ENCODE data around the gene TOPAZ1.

Gene TOPAZ1

DNA sequence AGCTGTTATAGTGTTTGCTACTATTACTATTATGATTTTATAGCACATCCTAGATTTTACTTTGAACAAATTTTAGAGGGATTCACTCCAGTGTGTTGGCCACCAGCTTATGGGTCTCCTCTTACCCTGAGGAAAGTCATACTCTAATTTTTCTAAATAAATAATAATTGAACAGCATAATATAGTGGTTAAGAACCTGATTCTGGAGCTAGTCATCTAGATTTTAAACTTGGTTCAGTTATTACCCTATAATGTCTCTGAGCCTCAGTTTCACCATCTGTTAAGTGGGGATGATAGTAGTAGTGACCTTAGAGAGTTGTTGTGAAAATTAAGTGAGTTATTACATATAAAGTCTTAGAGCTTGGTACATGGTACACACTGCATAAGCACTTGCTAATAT lies 30.7 kb upstream of the TOPAZ1 start:
- DNase-seq (ENCODE audit: low read depth in 2 of 2): no peak
- TF ChIP-seq, protein P1, sequence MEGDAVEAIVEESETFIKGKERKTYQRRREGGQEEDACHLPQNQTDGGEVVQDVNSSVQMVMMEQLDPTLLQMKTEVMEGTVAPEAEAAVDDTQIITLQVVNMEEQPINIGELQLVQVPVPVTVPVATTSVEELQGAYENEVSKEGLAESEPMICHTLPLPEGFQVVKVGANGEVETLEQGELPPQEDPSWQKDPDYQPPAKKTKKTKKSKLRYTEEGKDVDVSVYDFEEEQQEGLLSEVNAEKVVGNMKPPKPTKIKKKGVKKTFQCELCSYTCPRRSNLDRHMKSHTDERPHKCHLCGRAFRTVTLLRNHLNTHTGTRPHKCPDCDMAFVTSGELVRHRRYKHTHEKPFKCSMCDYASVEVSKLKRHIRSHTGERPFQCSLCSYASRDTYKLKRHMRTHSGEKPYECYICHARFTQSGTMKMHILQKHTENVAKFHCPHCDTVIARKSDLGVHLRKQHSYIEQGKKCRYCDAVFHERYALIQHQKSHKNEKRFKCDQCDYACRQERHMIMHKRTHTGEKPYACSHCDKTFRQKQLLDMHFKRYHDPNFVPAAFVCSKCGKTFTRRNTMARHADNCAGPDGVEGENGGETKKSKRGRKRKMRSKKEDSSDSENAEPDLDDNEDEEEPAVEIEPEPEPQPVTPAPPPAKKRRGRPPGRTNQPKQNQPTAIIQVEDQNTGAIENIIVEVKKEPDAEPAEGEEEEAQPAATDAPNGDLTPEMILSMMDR (IDR thresholded peaks at IDR 0.05; ENCODE audit: low read depth, low read length): no peak
- no peak overlapping the region for H3K4me3 ChIP-seq (replicated peaks in 1 of 2; ENCODE audit: low read depth in 2 of 2, low read length in 2 of 2)

DNA sequence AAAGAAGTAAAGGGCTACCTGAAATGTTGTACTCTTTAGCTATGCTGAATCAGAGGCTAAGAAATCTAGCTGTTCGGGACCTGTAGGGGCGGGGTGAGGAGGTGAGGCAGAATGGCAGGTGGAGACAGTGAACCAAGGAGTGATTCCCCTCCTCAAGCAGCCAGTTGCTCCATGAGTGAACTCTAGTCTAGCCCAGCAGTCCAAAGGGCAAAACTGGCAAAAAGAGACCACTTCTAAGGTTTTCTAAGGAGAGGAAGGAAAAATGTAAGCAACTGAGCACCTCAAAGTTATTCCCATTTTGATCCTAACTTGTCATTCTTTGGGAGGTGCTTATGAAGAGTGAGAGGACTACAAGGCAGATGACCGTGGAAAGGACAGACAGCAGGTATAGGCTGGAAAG lies 19.3 kb upstream of the TOPAZ1 start:
- H3K4me3 ChIP-seq (replicated peaks in 1 of 2; ENCODE audit: low read depth in 2 of 2, low read length in 2 of 2): no peak overlapping the region
- no peak for DNase-seq (ENCODE audit: low read depth in 2 of 2)
- TF ChIP-seq, protein P1 (IDR thresholded peaks at IDR 0.05; ENCODE audit: low read depth, low read length): no peak

DNA sequence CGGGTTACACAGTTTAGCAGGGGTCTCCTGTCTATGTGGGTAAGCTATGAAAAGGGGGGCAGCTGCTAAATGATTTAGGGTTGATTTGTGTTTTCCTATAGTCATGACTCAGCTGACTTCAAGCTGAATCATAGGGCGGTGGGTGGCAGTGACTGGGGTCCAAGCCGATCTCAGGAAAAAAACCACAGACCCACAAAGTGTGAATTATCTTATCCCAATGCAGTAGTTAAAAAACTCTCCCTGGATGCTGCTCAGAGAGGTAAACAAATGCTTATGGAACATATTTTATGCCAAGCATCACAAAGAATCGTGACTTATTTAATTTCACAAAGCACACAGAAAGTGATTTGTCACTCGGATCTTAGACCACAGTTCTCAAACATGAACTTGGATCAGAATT lies 18.4 kb upstream of the TOPAZ1 start:
- no peak for DNase-seq (ENCODE audit: low read depth in 2 of 2)
- TF ChIP-seq, protein P1 (IDR thresholded peaks at IDR 0.05; ENCODE audit: low read depth, low read length): no peak
- H3K4me3 ChIP-seq (replicated peaks in 1 of 2; ENCODE audit: low read depth in 2 of 2, low read length in 2 of 2): no peak overlapping the region

DNA sequence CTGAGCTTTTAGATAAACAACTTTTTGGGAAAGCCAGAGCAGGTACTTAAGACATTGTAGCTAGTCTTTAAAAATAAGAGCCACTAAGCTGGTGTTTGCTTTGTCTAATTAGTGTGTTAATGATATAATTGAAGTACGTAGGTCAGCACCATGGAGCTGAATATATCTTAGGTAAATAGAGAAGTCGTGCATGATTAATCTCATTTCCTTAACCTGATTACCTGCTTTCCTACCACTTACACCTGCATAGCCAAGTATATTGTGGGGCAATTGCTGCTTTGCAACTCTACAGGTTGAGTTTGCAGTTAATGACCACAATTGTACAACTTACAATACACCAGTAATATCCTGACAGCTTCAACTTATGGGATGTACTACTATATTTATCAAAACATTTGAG lies 17.6 kb upstream of the TOPAZ1 start:
- H3K4me3 ChIP-seq (replicated peaks in 1 of 2; ENCODE audit: low read depth in 2 of 2, low read length in 2 of 2): no peak overlapping the region
- no peak for DNase-seq (ENCODE audit: low read depth in 2 of 2)
- TF ChIP-seq, protein P1 (IDR thresholded peaks at IDR 0.05; ENCODE audit: low read depth, low read length): no peak

DNA sequence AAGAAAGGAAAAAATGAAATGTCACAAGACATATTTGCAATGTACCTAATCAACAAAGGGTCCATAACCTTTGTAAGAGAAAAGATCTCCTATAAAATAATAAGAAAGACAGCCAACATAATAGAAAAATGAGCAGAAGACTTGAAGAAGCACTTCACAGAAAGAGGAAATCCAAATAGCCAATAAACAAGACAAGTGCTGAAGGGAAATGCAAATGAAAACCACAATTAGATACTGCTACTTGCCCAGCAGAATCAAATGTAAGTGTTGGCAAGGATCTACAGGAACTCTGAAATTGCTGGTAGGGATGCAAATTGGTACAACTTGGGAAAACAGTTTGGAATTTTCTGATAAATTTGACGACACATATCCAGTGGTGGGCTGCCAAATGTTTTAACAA lies 15.1 kb upstream of the TOPAZ1 start:
- DNase-seq (ENCODE audit: low read depth in 2 of 2): no peak
- no peak overlapping the region for H3K4me3 ChIP-seq (replicated peaks in 1 of 2; ENCODE audit: low read depth in 2 of 2, low read length in 2 of 2)
- TF ChIP-seq, protein P1 (IDR thresholded peaks at IDR 0.05; ENCODE audit: low read depth, low read length): no peak

DNA sequence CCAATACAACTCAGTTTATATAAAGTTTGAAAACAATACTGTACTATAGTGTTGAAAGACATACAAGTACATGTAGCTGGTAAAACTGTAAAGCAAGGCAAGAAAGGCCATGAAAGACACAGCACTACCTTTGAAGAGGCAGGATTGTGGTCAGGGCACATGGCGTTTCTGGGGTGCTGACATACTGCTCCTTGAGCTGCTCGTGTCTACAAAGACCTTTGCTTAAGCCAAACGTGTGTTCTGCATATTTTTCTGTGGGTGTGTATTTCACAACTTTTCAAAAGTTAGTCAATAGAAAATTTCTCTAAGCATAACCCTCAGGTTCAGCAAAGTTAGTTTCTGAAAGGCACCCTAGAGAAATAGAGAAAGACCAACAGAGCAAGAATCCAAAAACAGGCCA lies 14.1 kb upstream of the TOPAZ1 start:
- H3K4me3 ChIP-seq (replicated peaks in 1 of 2; ENCODE audit: low read depth in 2 of 2, low read length in 2 of 2): no peak overlapping the region
- no peak for DNase-seq (ENCODE audit: low read depth in 2 of 2)
- TF ChIP-seq, protein P1 (IDR thresholded peaks at IDR 0.05; ENCODE audit: low read depth, low read length): no peak

DNA sequence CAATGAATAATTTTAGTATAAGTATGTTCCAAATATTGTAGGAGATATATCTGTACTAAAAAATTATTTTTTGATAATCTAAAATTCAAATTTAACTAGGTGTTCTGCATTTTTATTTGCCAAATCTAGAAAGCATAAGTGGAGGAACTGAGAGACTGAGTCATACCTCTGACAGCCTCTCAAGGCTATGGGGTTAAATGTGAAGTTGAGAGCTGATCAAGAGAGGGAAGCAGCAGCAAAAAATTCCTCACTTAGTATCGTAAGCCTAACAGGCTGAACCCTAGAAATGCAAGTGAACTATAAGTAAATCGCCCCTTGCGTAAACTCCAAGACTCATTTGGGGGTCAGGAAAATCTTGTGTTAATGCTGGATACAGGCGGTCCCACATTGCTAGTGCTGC lies 12.8 kb upstream of the TOPAZ1 start:
- no peak for DNase-seq (ENCODE audit: low read depth in 2 of 2)
- TF ChIP-seq, protein P1 (IDR thresholded peaks at IDR 0.05; ENCODE audit: low read depth, low read length): no peak
- H3K4me3 ChIP-seq (replicated peaks in 1 of 2; ENCODE audit: low read depth in 2 of 2, low read length in 2 of 2): no peak overlapping the region
